H9 (cell line): ENCODE data around the gene KNSTRN. TPM values are rescaled to one million over a fixed set of nuclear protein-coding genes. Genes with fewer than 3 reads are reported as not detected.
A peak's percentile ranks its signal among the peaks of the same experiment; 100 is the strongest.

Experiments
- DNase-seq: peaks from one replicate; pipeline ENCODE4 v3.0.0-alpha.2; 2017
- H2AFZ ChIP-seq: one replicate; pipeline ENCODE4 v1.6.1; 2013; ENCODE audit warnings: mild to moderate bottlenecking, low read length, control low read depth, moderate library complexity
- H2AK5ac ChIP-seq: 2 replicates; pipeline ENCODE4 v1.6.1; 2013; ENCODE audit warnings: low read length, control low read depth, mixed read lengths; ENCODE audit not compliant: insufficient read length
- H2BK120ac ChIP-seq: one replicate; pipeline ENCODE4 v1.6.1; 2013; ENCODE audit warnings: low read depth, mild to moderate bottlenecking, low read length, control low read depth, inconsistent platforms; ENCODE audit not compliant: poor library complexity, severe bottlenecking
- H2BK12ac ChIP-seq: 2 replicates; pipeline ENCODE4 v1.6.1; 2013; ENCODE audit warnings: low read length, control low read depth, mixed read lengths, low read depth; ENCODE audit not compliant: insufficient read length
- H2BK15ac ChIP-seq: 2 replicates; pipeline ENCODE4 v1.6.1; 2013; ENCODE audit warnings: low read depth, low read length, control low read depth
- H2BK20ac ChIP-seq: one replicate; pipeline ENCODE4 v1.6.1; 2013; ENCODE audit warnings: low read depth, mild to moderate bottlenecking, low read length, control low read depth, inconsistent platforms; ENCODE audit not compliant: poor library complexity, severe bottlenecking
- H2BK5ac ChIP-seq: 2 replicates; pipeline ENCODE4 v1.6.1; 2013; ENCODE audit warnings: low read length, control low read depth, mixed read lengths; ENCODE audit not compliant: insufficient read length
- H3K14ac ChIP-seq: 2 replicates; pipeline ENCODE4 v1.6.1; 2013; ENCODE audit warnings: low read length, control low read depth; ENCODE audit not compliant: insufficient read depth
- H3K18ac ChIP-seq: 2 replicates; pipeline ENCODE4 v1.6.1; 2013; ENCODE audit warnings: low read depth, mild to moderate bottlenecking, mixed read lengths, low read length, control low read depth; ENCODE audit not compliant: insufficient read length
- H3K23ac ChIP-seq: 2 replicates; pipeline ENCODE4 v1.6.1; 2013; ENCODE audit warnings: low read length, control low read depth, mixed read lengths, low read depth; ENCODE audit not compliant: insufficient read length
- H3K23me2 ChIP-seq: 2 replicates; pipeline ENCODE4 v1.6.1; 2013; ENCODE audit warnings: low read depth, mild to moderate bottlenecking, mixed read lengths, low read length, control low read depth; ENCODE audit not compliant: insufficient read length, poor library complexity, severe bottlenecking
- H3K27ac ChIP-seq: 2 replicates; pipeline ENCODE4 v1.5.1; 2013; ENCODE audit warnings: low read length, control low read depth, mixed read lengths, low read depth; ENCODE audit not compliant: insufficient read length
- H3K27me3 ChIP-seq: 2 replicates; pipeline ENCODE4 v1.6.1; 2013; ENCODE audit warnings: low read length, control low read depth, inconsistent platforms; ENCODE audit not compliant: insufficient read depth
- H3K4ac ChIP-seq: 2 replicates; pipeline ENCODE4 v1.6.1; 2013; ENCODE audit warnings: low read depth, mild to moderate bottlenecking, control low read depth, inconsistent platforms, low read length, moderate library complexity
- H3K4me1 ChIP-seq: 2 replicates; pipeline ENCODE4 v1.6.1; 2013; ENCODE audit warnings: low read length, control low read depth, inconsistent platforms; ENCODE audit not compliant: insufficient read depth
- H3K4me2 ChIP-seq: 2 replicates; pipeline ENCODE4 v1.6.1; 2013; ENCODE audit warnings: low read length, control low read depth, mixed read lengths; ENCODE audit not compliant: insufficient read length, insufficient read depth
- H3K56ac ChIP-seq: 2 replicates; pipeline ENCODE4 v1.6.1; 2013; ENCODE audit warnings: low read depth, mild to moderate bottlenecking, mixed read lengths, low read length, control low read depth; ENCODE audit not compliant: insufficient read length
- H3K79me1 ChIP-seq: 2 replicates; pipeline ENCODE4 v1.6.1; 2013; ENCODE audit warnings: low read depth, mild to moderate bottlenecking, moderate library complexity, low read length, control low read depth, inconsistent platforms; ENCODE audit not compliant: insufficient read depth, poor library complexity, severe bottlenecking
- H3K79me2 ChIP-seq: 2 replicates; pipeline ENCODE4 v1.6.1; 2013; ENCODE audit warnings: low read length, control low read depth, inconsistent platforms; ENCODE audit not compliant: insufficient read depth
- H3K9ac ChIP-seq: 2 replicates; pipeline ENCODE4 v1.6.1; 2013; ENCODE audit warnings: low read length, control low read depth, mixed read lengths; ENCODE audit not compliant: insufficient read length; ENCODE audit errors: extremely low read depth
- H3K9me3 ChIP-seq: one replicate; pipeline ENCODE4 v1.6.1; 2013; ENCODE audit warnings: low read depth, low read length, inconsistent platforms; ENCODE audit not compliant: control insufficient read depth
- H3T11ph ChIP-seq: one replicate; pipeline ENCODE4 v1.6.1; 2013; ENCODE audit warnings: mild to moderate bottlenecking, low read length, control low read depth, inconsistent platforms
- H4K20me1 ChIP-seq: one replicate; pipeline ENCODE4 v1.6.1; 2013; ENCODE audit not compliant: control insufficient read depth, insufficient read length, insufficient read depth
- H4K5ac ChIP-seq: 2 replicates; pipeline ENCODE4 v1.6.1; 2013; ENCODE audit warnings: low read depth, mild to moderate bottlenecking, mixed read lengths, low read length, control low read depth; ENCODE audit not compliant: insufficient read length
- H4K8ac ChIP-seq: replicated peaks from 2 replicates; pipeline ENCODE4 v1.6.1; 2013; ENCODE audit warnings: low read length, control low read depth, mixed read lengths, low read depth; ENCODE audit not compliant: insufficient read length
- H4K91ac ChIP-seq: 2 replicates; pipeline ENCODE4 v1.6.1; 2013; ENCODE audit warnings: low read depth, mild to moderate bottlenecking, moderate library complexity, mixed read lengths, low read length, control low read depth; ENCODE audit not compliant: insufficient read length
- H3K27ac Mint-ChIP-seq, 3 experiments: 2 replicates in 2 of 3; 3 replicates in 1 of 3; pipeline ENCODE4 v1.8.0; 2020 to 2021; ENCODE audit warnings: mixed read lengths in 3 of 3, mild to moderate bottlenecking in 1 of 3, moderate library complexity in 1 of 3
- H3K27me3 Mint-ChIP-seq: 2 replicates; pipeline ENCODE4 v1.8.0; 2021; ENCODE audit warnings: low read depth, mild to moderate bottlenecking, moderate library complexity, mixed read lengths
- H3K36me3 Mint-ChIP-seq, 3 experiments: 2 replicates in 2 of 3; 3 replicates in 1 of 3; pipeline ENCODE4 v1.8.0; 2020 to 2021; ENCODE audit warnings: low read depth in 3 of 3, mixed read lengths in 3 of 3; ENCODE audit not compliant: insufficient read depth in 1 of 3
- H3K4me1 Mint-ChIP-seq, 2 experiments: 2 replicates each; pipeline ENCODE4 v1.8.0; 2020; ENCODE audit warnings: mixed read lengths in 2 of 2
- H3K4me3 Mint-ChIP-seq, 2 experiments: 2 replicates in 1 of 2; 3 replicates in 1 of 2; pipeline ENCODE4 v1.8.0; 2020 to 2021; ENCODE audit warnings: mild to moderate bottlenecking in 2 of 2, mixed read lengths in 2 of 2, moderate library complexity in 1 of 2
- H3K9me3 Mint-ChIP-seq, 2 experiments: 2 replicates in 1 of 2; 3 replicates in 1 of 2; pipeline ENCODE4 v1.8.0; 2020; ENCODE audit warnings: mild to moderate bottlenecking in 2 of 2, mixed read lengths in 2 of 2, moderate library complexity in 1 of 2
- CTCF ChIP-seq: fragments of 200-600 bp; sonication (generic); conservative IDR thresholded peaks from 3 replicates; pipeline ENCODE4 v1.8.0; 2021; ENCODE audit warnings: antibody characterized with exemption, mild to moderate bottlenecking
- WGBS: extraction: QIAGEN DNeasy Blood & Tissue Kit; methylation state at CpG from one replicate; pipeline ENCODE4 v1.1.7; 2013; ENCODE audit warnings: missing lambda C conversion rate, low lambda C conversion rate, mixed read lengths; ENCODE audit not compliant: insufficient read length; ENCODE audit errors: extremely low coverage; 5-methylcytosine and 5-hydroxymethylcytosine counted together
- total RNA-seq: library from RNA; stranded (reverse); gene quantifications from 2 replicates; pipeline ENCODE4 v1.2.1, GENCODE V29; 2021

KNSTRN gene
- total RNA-seq, 1 experiment from 2014 or later = 53.9 TPM

GRCh38 chr15:40348474-40348870 is 34.0 kb upstream of the KNSTRN start:
- H2AK5ac ChIP-seq = no peak overlapping the region
- no peak overlapping the region for H3K4me2 ChIP-seq
- no peaks in the 10 kb centered on the region for H3K9me3 Mint-ChIP-seq
- no peak overlapping the region for H3K14ac ChIP-seq
- no peak overlapping the region for H2BK5ac ChIP-seq
- H3K36me3 Mint-ChIP-seq = no peaks in the 10 kb centered on the region
- no peak overlapping the region for H3K23ac ChIP-seq
- H4K5ac ChIP-seq = no peak overlapping the region
- H3K4me3 Mint-ChIP-seq = no peak overlapping the region
- H2BK120ac ChIP-seq = no peak overlapping the region
- H3K56ac ChIP-seq = no peak overlapping the region
- no peak overlapping the region for H3K9ac ChIP-seq
- DNase-seq = no peak
- WGBS = no CpG with 5 or more reads among the region's 5 CpGs
- H2BK20ac ChIP-seq = no peak overlapping the region
- no peak overlapping the region for H2BK15ac ChIP-seq
- H3K23me2 ChIP-seq = no peaks in the 10 kb centered on the region
- H4K8ac ChIP-seq = no peak overlapping the region
- H2BK12ac ChIP-seq = no peak overlapping the region
- H3K27me3 Mint-ChIP-seq = peaks cover 12% of the 10 kb centered on the region
- no peak overlapping the region for H3K27ac ChIP-seq
- H3K27me3 ChIP-seq = no peaks in the 10 kb centered on the region
- H3K18ac ChIP-seq = no peak overlapping the region
- peaks cover 10 to 24% of the 10 kb centered on the region in 2 experiments for H3K4me1 Mint-ChIP-seq
- peak overlapping the region in 1 of 3 experiments; percentile 86; a peak in 3 of 7 replicates for H3K27ac Mint-ChIP-seq
- H3K9me3 ChIP-seq = no peaks in the 10 kb centered on the region
- no peaks in the 10 kb centered on the region for H3K79me2 ChIP-seq
- H3K79me1 ChIP-seq = no peaks in the 10 kb centered on the region
- TF ChIP-seq CTCF = no peak
- H2AFZ ChIP-seq = no peak overlapping the region
- no peak overlapping the region for H3K4ac ChIP-seq
- no peak overlapping the region for H3T11ph ChIP-seq
- H3K4me1 ChIP-seq = no peaks in the 10 kb centered on the region
- no peaks in the 10 kb centered on the region for H4K20me1 ChIP-seq
- H4K91ac ChIP-seq = no peak overlapping the region
